IMR-90 (cell line): ENCODE results near the gene TEX48. TPM values are rescaled to one million over a fixed set of nuclear protein-coding genes. Genes with fewer than 3 reads are reported as not detected.

Experiments used
- ATAC-seq: fragments of 200-7000 bp; cut with Tn5 transposase; 2 replicates; pipeline ENCODE4 v1.9.1; 2020; ENCODE audit warnings: low read depth, mild to moderate bottlenecking, moderate library complexity
- BruUV-seq: library from RNA; stranded (reverse); fragments of 400-500 nt; replicated peaks from 2 replicates; lab custom pipeline; 2021; lab: Mats Ljungman, UMichigan
- CTCF ChIA-PET: fragments of 300-600 bp; formaldehyde crosslinking; extraction: SDS; loops from one replicate; lab custom pipeline; 2021; ENCODE audit warnings: antibody characterized with exemption; lab: Yijun Ruan, JAX
- POLR2A ChIA-PET: fragments of 300-600 bp; sonication (Branson Sonifier 250); formaldehyde crosslinking; loops from one replicate; lab custom pipeline; 2022; ENCODE audit warnings: antibody characterized with exemption; ENCODE audit not compliant: unreplicated experiment; lab: Charles Lee
- DNase-seq: peaks from one replicate; pipeline ENCODE4 v3.0.0; 2013
- H2AFZ ChIP-seq: replicated peaks from 2 replicates; pipeline ENCODE3; 2013; ENCODE audit warnings: low read length, mild to moderate bottlenecking; ENCODE audit not compliant: poor library complexity
- H2AK5ac ChIP-seq: 2 replicates; pipeline ENCODE4 v1.6.1; 2013; ENCODE audit warnings: low read depth, low read length, inconsistent platforms
- H2AK9ac ChIP-seq: replicated peaks from 2 replicates; pipeline ENCODE3; 2013; ENCODE audit warnings: mild to moderate bottlenecking, low read depth, low read length, moderate library complexity; ENCODE audit not compliant: poor library complexity
- H2BK120ac ChIP-seq: 2 replicates; pipeline ENCODE4 v1.6.1; 2013; ENCODE audit warnings: low read depth, low read length, inconsistent platforms
- H2BK15ac ChIP-seq: 3 replicates; pipeline ENCODE4 v1.6.1; 2013; ENCODE audit warnings: low read depth, low read length, inconsistent platforms
- H2BK20ac ChIP-seq: 2 replicates; pipeline ENCODE4 v1.6.1; 2013; ENCODE audit warnings: low read depth, mild to moderate bottlenecking, inconsistent platforms, low read length, moderate library complexity
- H2BK5ac ChIP-seq: 2 replicates; pipeline ENCODE4 v1.6.1; 2013; ENCODE audit warnings: mild to moderate bottlenecking, low read depth, low read length, inconsistent platforms; ENCODE audit not compliant: poor library complexity, severe bottlenecking
- H3K14ac ChIP-seq: replicated peaks from 2 replicates; pipeline ENCODE4 v1.6.1; 2013; ENCODE audit warnings: low read depth, low read length, inconsistent platforms
- H3K18ac ChIP-seq: 2 replicates; pipeline ENCODE4 v1.6.1; 2013; ENCODE audit warnings: low read depth, low read length, control low read depth
- H3K23ac ChIP-seq: 2 replicates; pipeline ENCODE4 v1.6.1; 2013; ENCODE audit warnings: low read depth, low read length, inconsistent platforms
- H3K27ac ChIP-seq: 2 replicates; pipeline ENCODE4 v1.5.1; 2013; ENCODE audit warnings: mild to moderate bottlenecking, control low read depth, low read length; ENCODE audit not compliant: insufficient read depth
- H3K27me3 ChIP-seq: 2 replicates; pipeline ENCODE4 v1.6.1; 2013; ENCODE audit warnings: low read length; ENCODE audit not compliant: control insufficient read depth, insufficient read depth
- H3K36me3 ChIP-seq: 2 replicates; pipeline ENCODE4 v1.6.1; 2013; ENCODE audit warnings: low read length, mixed read lengths; ENCODE audit not compliant: control insufficient read depth, insufficient read depth
- H3K4ac ChIP-seq: 2 replicates; pipeline ENCODE4 v1.6.1; 2013; ENCODE audit warnings: low read depth, low read length, inconsistent platforms
- H3K4me1 ChIP-seq: 2 replicates; pipeline ENCODE4 v1.6.1; 2013; ENCODE audit warnings: low read length, mixed read lengths; ENCODE audit not compliant: control insufficient read depth, insufficient read depth
- H3K4me2 ChIP-seq: 2 replicates; pipeline ENCODE4 v1.6.1; 2013; ENCODE audit warnings: low read depth, mild to moderate bottlenecking, control low read depth, low read length, moderate library complexity
- H3K4me3 ChIP-seq: 2 replicates; pipeline ENCODE4 v1.5.1; 2013; ENCODE audit warnings: low read depth, mild to moderate bottlenecking, control low read depth, low read length, moderate library complexity; ENCODE audit not compliant: insufficient read depth
- H3K56ac ChIP-seq: 2 replicates; pipeline ENCODE4 v1.6.1; 2013; ENCODE audit warnings: low read length, inconsistent platforms; ENCODE audit not compliant: insufficient read depth; ENCODE audit errors: extremely low read depth
- H3K79me1 ChIP-seq, 2 experiments: 2 replicates each; pipeline ENCODE4 v1.6.1; 2013; ENCODE audit warnings: low read length in 2 of 2, inconsistent platforms in 1 of 2, low read depth in 1 of 2
- H3K9ac ChIP-seq: 2 replicates; pipeline ENCODE4 v1.6.1; 2013; ENCODE audit warnings: low read depth, low read length, control low read depth
- H3K9me1 ChIP-seq: 2 replicates; pipeline ENCODE4 v1.6.1; 2013; ENCODE audit warnings: low read length, inconsistent platforms; ENCODE audit not compliant: insufficient read depth
- H3K9me3 ChIP-seq: 2 replicates; pipeline ENCODE4 v1.6.1; 2013; ENCODE audit warnings: low read length; ENCODE audit not compliant: control insufficient read depth, insufficient read depth
- H4K20me1 ChIP-seq: 2 replicates; pipeline ENCODE4 v1.6.1; 2013; ENCODE audit warnings: low read length, inconsistent platforms; ENCODE audit not compliant: insufficient read depth
- H4K5ac ChIP-seq: 2 replicates; pipeline ENCODE4 v1.6.1; 2013; ENCODE audit warnings: mild to moderate bottlenecking, low read depth, low read length, control low read depth
- H4K8ac ChIP-seq, 2 experiments: 2 replicates each; pipeline ENCODE4 v1.6.1; 2013; ENCODE audit warnings: low read depth in 2 of 2, low read length in 2 of 2, control low read depth in 1 of 2, inconsistent platforms in 1 of 2
- H4K91ac ChIP-seq: 2 replicates; pipeline ENCODE4 v1.6.1; 2013; ENCODE audit warnings: low read depth, low read length, inconsistent platforms; ENCODE audit not compliant: insufficient read depth
- CEBPB ChIP-seq: IDR thresholded peaks from 2 replicates; pipeline ENCODE4 v1.6.1; 2012; ENCODE audit warnings: low read depth, low read length, improper control_type of control experiment
- CTCF ChIP-seq: conservative IDR thresholded peaks from 2 replicates; pipeline ENCODE4 v1.5.1; 2012; ENCODE audit warnings: mild to moderate bottlenecking, low read depth, low read length, improper control_type of control experiment
- ELK1 ChIP-seq: fragments of 150-350 bp; IDR thresholded peaks from 2 replicates; pipeline ENCODE4 v1.6.1; 2016; ENCODE audit warnings: low read depth, mild to moderate bottlenecking, low read length, moderate library complexity, borderline replicate concordance
- MXI1 ChIP-seq: IDR thresholded peaks from 2 replicates; pipeline ENCODE4 v1.6.1; 2012; ENCODE audit warnings: low read depth, mild to moderate bottlenecking, low read length, moderate library complexity, borderline replicate concordance
- POLR2A ChIP-seq: IDR thresholded peaks from 2 replicates; pipeline ENCODE4 v1.6.1; 2012; ENCODE audit warnings: mild to moderate bottlenecking, low read depth, low read length
- SMC3 ChIP-seq: fragments of 150-350 bp; IDR thresholded peaks from 2 replicates; pipeline ENCODE4 v1.6.1; 2016; ENCODE audit warnings: low read depth, mild to moderate bottlenecking, antibody characterized with exemption, low read length, moderate library complexity
- WGBS, 2 experiments: methylation state at CpG; one replicate each; pipeline versions ENCODE4 v1.1.5 to v1.1.7; 2013; ENCODE audit warnings: missing lambda C conversion rate in 2 of 2; ENCODE audit not compliant: insufficient read length in 1 of 2; ENCODE audit errors: extremely low coverage in 2 of 2; 5-methylcytosine and 5-hydroxymethylcytosine counted together
- dilution Hi-C: fragments of 300-500 bp; cut with HindIII; formaldehyde crosslinking; loops from one replicate; pipeline ENCODE4 v1.14.3; 2018; ENCODE audit warnings: low sequenced_read_pairs; ENCODE audit not compliant: unreplicated experiment
- in situ Hi-C: fragments of 300-500 bp; cut with MboI; formaldehyde crosslinking; loops from 3 replicates; pipeline ENCODE4 v1.14.3; 2019; ENCODE audit warnings: low sequenced_read_pairs, inconsistent platforms, mixed read lengths
- intact Hi-C: fragments of 100-400 bp; cut with micrococcal nuclease; formaldehyde crosslinking; loops from 2 replicates; pipeline ENCODE4 v1.10.0; 2022
- polyA plus RNA-seq, 3 experiments: library from polyadenylated mRNA; depleted of rRNA; stranded (reverse); fragments of >200 nt; gene quantifications; 2 replicates each; pipeline ENCODE4 v1.2.3, GENCODE V29; 2012; ENCODE audit warnings: low replicate concordance in 1 of 3
- total RNA-seq: library from RNA; depleted of rRNA; stranded (reverse); fragments of >200 nt; gene quantifications from 2 replicates; pipeline ENCODE4 v1.2.3, GENCODE V29; 2012

TEX48 gene
- total and polyA plus RNA-seq, 2 of the 4 experiments (the other 2 are of a cell fraction), result not detected

- H4K91ac ChIP-seq, result no peak overlapping the region
- no peak for DNase-seq
- ATAC-seq, result no peak
- intact Hi-C loops, result no loop called here
- no TSS peak for BruUV-seq
- 100% methylated on average over 1 of the region's 5 CpGs; no CpG with 5 or more reads in 1 of the 2 experiments for WGBS, 2 experiments
- no peaks in the 10 kb centered on the region; the same call in none of the 2 replicates for H3K27me3 ChIP-seq
- H3K56ac ChIP-seq, result no peak overlapping the region
- H2BK5ac ChIP-seq, result no peak overlapping the region
- H3K9me3 ChIP-seq, result no peaks in the 10 kb centered on the region
- CTCF ChIA-PET, result no interaction called here
- H2AFZ ChIP-seq, result no peak overlapping the region
- no peak overlapping the region for H4K5ac ChIP-seq
- H2BK120ac ChIP-seq, result no peak overlapping the region
- no peaks in the 10 kb centered on the region for H3K4me1 ChIP-seq
- no peak overlapping the region for H3K27ac ChIP-seq
- no peak overlapping the region for H3K23ac ChIP-seq
- H2BK20ac ChIP-seq, result no peak overlapping the region
- no peak overlapping the region for H3K4ac ChIP-seq
- H3K36me3 ChIP-seq, result no peaks in the 10 kb centered on the region
- no peak overlapping the region for H3K14ac ChIP-seq
- no peak overlapping the region for H2AK9ac ChIP-seq
- no peaks in the 10 kb centered on the region; the same call in 1 of the 2 replicates for H3K9me1 ChIP-seq
- H3K4me3 ChIP-seq, result no peak overlapping the region
- H2BK15ac ChIP-seq, result no peak overlapping the region
- H4K8ac ChIP-seq, result no peak overlapping the region
- dilution Hi-C loops, result no loop called here
- POLR2A ChIA-PET, result no interaction called here
- no peak overlapping the region for H3K18ac ChIP-seq
- peak overlapping the region; percentile 59 for H2AK5ac ChIP-seq
- in situ Hi-C loops, result loop anchor here (10.0 kb wide), 2 partner anchors 325 to 795 kb away; no protein-coding TSS in a partner anchor
- TF ChIP-seq CEBPB, result no peak
- TF ChIP-seq MXI1, result no peak
- no peak for TF ChIP-seq ELK1
- TF ChIP-seq SMC3, result no peak
- TF ChIP-seq POLR2A, result no peak
- TF ChIP-seq CTCF, result no peak
- no peaks in the 10 kb centered on the region for H4K20me1 ChIP-seq
- no peaks in the 10 kb centered on the region for H3K79me1 ChIP-seq
- no peak overlapping the region for H3K9ac ChIP-seq
- H3K4me2 ChIP-seq, result no peak overlapping the region
Measured at GRCh38 chr9:114729706-114730105, 47.7 kb upstream of the TEX48 start.
